ENCODE data around the gene MGME1. TPM values are rescaled to one million over a fixed set of nuclear protein-coding genes. Genes with fewer than 3 reads are reported as not detected.

MGME1 gene
- total and polyA plus RNA-seq, 2 of the 13 experiments (the other 11 are each of a cell fraction or from before 2014, with no cell fraction given), result 36.7 to 66.6 TPM

GRCh38 chr20:18005990-18006364 lies 37.2 kb downstream of the MGME1 start (continued):
- TF ChIP-seq CSRNP1 (CRISPR knock-in tag; IDR thresholded peaks at IDR 0.05), result no peak
- no peak for TF ChIP-seq SIX4 (CRISPR knock-in tag; IDR thresholded peaks at IDR 0.05)
- TF ChIP-seq ZNF740 (CRISPR knock-in tag; IDR thresholded peaks at IDR 0.05), result no peak
- TF ChIP-seq NR2F2 (IDR thresholded peaks at IDR 0.05; ENCODE audit: borderline replicate concordance, low read depth), result no peak
- TF ChIP-seq HBP1 (CRISPR knock-in tag; IDR thresholded peaks at IDR 0.05; ENCODE audit: low read depth), result no peak
- TF ChIP-seq ZNF703 (CRISPR knock-in tag; IDR thresholded peaks at IDR 0.05; ENCODE audit: borderline replicate concordance), result no peak
- 0 out of 2 replicates have a peak, but pooled peaks have one; percentile 53 for TF ChIP-seq ZNF770 (CRISPR knock-in tag; IDR thresholded peaks at IDR 0.05)
- TF ChIP-seq CBX2 (IDR thresholded peaks at IDR 0.05; ENCODE audit: low read depth, low read length), result no peak
- TF ChIP-seq CBX2 (CRISPR knock-in tag; IDR thresholded peaks at IDR 0.05; ENCODE audit: low read depth), result no peak
- TF ChIP-seq TEAD3 (CRISPR knock-in tag; optimal IDR thresholded peaks at IDR 0.05; ENCODE audit: borderline replicate concordance), result peak; percentile 31
- no peak for TF ChIP-seq ZNF749 (CRISPR knock-in tag; IDR thresholded peaks at IDR 0.05; ENCODE audit: borderline replicate concordance)
- TF ChIP-seq SNAPC2 (CRISPR knock-in tag; IDR thresholded peaks at IDR 0.05), result no peak
- TF ChIP-seq NFAT5 (CRISPR knock-in tag; IDR thresholded peaks at IDR 0.05), result 0 out of 2 replicates have a peak, but pooled peaks have one; percentile 1
- TF ChIP-seq ZNF629 (CRISPR knock-in tag; conservative IDR thresholded peaks at IDR 0.05), result no peak
- no peak for TF ChIP-seq LCORL (IDR thresholded peaks at IDR 0.05)
- 0 out of 2 replicates have a peak, but pooled peaks have one; percentile 32 for TF ChIP-seq LCORL (CRISPR knock-in tag; IDR thresholded peaks at IDR 0.05)
- TF ChIP-seq ZNF280D (CRISPR knock-in tag; IDR thresholded peaks at IDR 0.05), result no peak

Measured in HepG2 (cell line).